SK-N-SH (cell line): ENCODE results near the gene AP5B1. TPM values are rescaled to one million over a fixed set of nuclear protein-coding genes. Genes with fewer than 3 reads are reported as not detected.

Experiments
- CTCF ChIA-PET: fragments of 300-600, 350-600 bp; formaldehyde crosslinking; extraction: SDS; loops from one replicate; lab custom pipeline; 2021; lab: Yijun Ruan, JAX
- POLR2A ChIA-PET: fragments of 350-600 bp; sonication (Branson Sonifier 250); formaldehyde crosslinking; extraction: SDS; loops from one replicate; lab custom pipeline; 2020; ENCODE audit warnings: antibody characterized with exemption, inconsistent platforms; lab: Yijun Ruan, JAX
- DNase-seq: peaks from one replicate; pipeline ENCODE4 v3.0.0; 2012
- H2AFZ ChIP-seq: fragments of 200-600 bp; sonication (generic); 2 replicates; pipeline ENCODE4 v1.8.1; 2016; ENCODE audit warnings: antibody characterized with exemption, mild to moderate bottlenecking, low read depth
- H3F3A ChIP-seq: fragments of 200-600 bp; sonication (generic); replicated peaks from 2 replicates; pipeline ENCODE3; 2016; ENCODE audit warnings: antibody characterized with exemption, mild to moderate bottlenecking; ENCODE audit not compliant: insufficient read depth
- H3K27ac ChIP-seq, 2 experiments: fragments of 200-500 bp in 1 of 2; fragments of 200-600 bp in 1 of 2; sonication (Bioruptor generic) in 1 of 2; sonication (generic), shearing (Covaris generic) in 1 of 2; 2 replicates each; pipeline versions ENCODE4 v1.5.1 to v1.6.1; 2014 to 2016; ENCODE audit warnings: low read depth in 2 of 2, inconsistent platforms in 1 of 2, low read length in 1 of 2, mild to moderate bottlenecking in 1 of 2, mixed read lengths in 1 of 2
- H3K27me3 ChIP-seq: fragments of 200-600 bp; sonication (generic), shearing (Covaris generic); 2 replicates; pipeline ENCODE4 v1.6.1; 2016; ENCODE audit warnings: mixed run types; ENCODE audit not compliant: insufficient read depth
- H3K36me3 ChIP-seq, 2 experiments: fragments of 200-500 bp in 1 of 2; fragments of 200-600 bp in 1 of 2; sonication (Bioruptor generic) in 1 of 2; sonication (generic) in 1 of 2; replicated peaks in 1 of 2; 2 replicates each; pipeline versions ENCODE3 to v1.5.1; 2014 to 2016; ENCODE audit warnings: low read length in 1 of 2, mild to moderate bottlenecking in 1 of 2; ENCODE audit not compliant: insufficient read depth in 2 of 2, control insufficient read depth in 1 of 2
- H3K4me1 ChIP-seq, 2 experiments: fragments of 200-500 bp in 1 of 2; fragments of 200-600 bp in 1 of 2; sonication (Bioruptor generic) in 1 of 2; sonication (generic), shearing (Covaris generic) in 1 of 2; 2 replicates each; pipeline versions ENCODE4 v1.5.1 to v1.6.1; 2014 to 2016; ENCODE audit warnings: low read depth in 1 of 2, low read length in 1 of 2, mixed run types in 1 of 2; ENCODE audit not compliant: insufficient read depth in 2 of 2, control insufficient read depth in 1 of 2
- H3K4me2 ChIP-seq: fragments of 200-600 bp; sonication (generic), shearing (Covaris generic); 2 replicates; pipeline ENCODE4 v1.6.1; 2017; ENCODE audit warnings: mixed run types
- H3K4me3 ChIP-seq, 2 experiments: fragments of 200-500 bp in 1 of 2; fragments of 200-600 bp in 1 of 2; sonication (Bioruptor generic) in 1 of 2; sonication (generic), shearing (Covaris generic) in 1 of 2; 2 replicates each; pipeline versions ENCODE4 v1.5.1 to v1.8.1; 2014 to 2016; ENCODE audit warnings: low read depth in 2 of 2, inconsistent platforms in 1 of 2, low read length in 1 of 2, mild to moderate bottlenecking in 1 of 2, mixed read lengths in 1 of 2, moderate library complexity in 1 of 2
- H3K79me2 ChIP-seq: fragments of 200-600 bp; sonication (generic); 2 replicates; pipeline ENCODE4 v1.8.1; 2017; ENCODE audit warnings: mild to moderate bottlenecking; ENCODE audit not compliant: insufficient read depth
- H3K9ac ChIP-seq: fragments of 200-600 bp; sonication (generic); 2 replicates; pipeline ENCODE4 v1.6.1; 2017; ENCODE audit warnings: mixed run types
- H3K9me2 ChIP-seq: fragments of 200-600 bp; sonication (generic); 2 replicates; pipeline ENCODE4 v1.6.1; 2017; ENCODE audit warnings: mixed run types
- H3K9me3 ChIP-seq: fragments of 200-600 bp; sonication (generic); 2 replicates; pipeline ENCODE4 v1.6.1; 2017; ENCODE audit warnings: mixed run types, mild to moderate bottlenecking, moderate library complexity
- H4K20me1 ChIP-seq: fragments of 200-600 bp; sonication (generic); 2 replicates; pipeline ENCODE4 v1.6.1; 2017; ENCODE audit warnings: mild to moderate bottlenecking, mixed run types; ENCODE audit not compliant: insufficient read depth
- CHD2 ChIP-seq: fragments of 150-350 bp; IDR thresholded peaks from 2 replicates; pipeline ENCODE4 v1.6.1; 2018; ENCODE audit warnings: low read length; ENCODE audit not compliant: partially characterized antibody
- ELF1 ChIP-seq: IDR thresholded peaks from 2 replicates; pipeline ENCODE4 v1.4.0; 2012
- EZH2phosphoT487 ChIP-seq: fragments of 200-600 bp; sonication (generic); IDR thresholded peaks from 2 replicates; pipeline ENCODE4 v1.6.1; 2017; ENCODE audit warnings: low read depth, mixed run types, mild to moderate bottlenecking, antibody characterized with exemption, moderate library complexity, borderline replicate concordance
- FOXJ3 ChIP-seq: sonication (generic); formaldehyde crosslinking; IDR thresholded peaks from 2 replicates; pipeline ENCODE4 v1.5.1; 2020; ENCODE audit warnings: mild to moderate bottlenecking, missing genetic modification reagents
- IRF3 ChIP-seq: fragments of 150-350 bp; IDR thresholded peaks from 2 replicates; pipeline ENCODE4 v1.6.1; 2016; ENCODE audit warnings: mild to moderate bottlenecking, low read depth, low read length
- MEF2A ChIP-seq: IDR thresholded peaks from 2 replicates; pipeline ENCODE4 v1.4.0; 2012; ENCODE audit warnings: low read depth, borderline replicate concordance
- NFIC ChIP-seq: IDR thresholded peaks from 2 replicates; pipeline ENCODE4 v1.4.0; 2012; ENCODE audit warnings: borderline replicate concordance
- PBX3 ChIP-seq: IDR thresholded peaks from 2 replicates; pipeline ENCODE4; 2012
- RCOR1 ChIP-seq: fragments of 150-350 bp; IDR thresholded peaks from 2 replicates; pipeline ENCODE4 v1.6.1; 2017; ENCODE audit warnings: antibody characterized with exemption, low read length
- REST ChIP-seq: IDR thresholded peaks from 2 replicates; pipeline ENCODE4 v1.6.1; 2012; ENCODE audit warnings: mild to moderate bottlenecking, low read depth, low read length, moderate library complexity
- RXRA ChIP-seq: IDR thresholded peaks from 2 replicates; pipeline ENCODE4 v1.4.0; 2012; ENCODE audit warnings: low read depth, mild to moderate bottlenecking, borderline replicate concordance
- SIN3A ChIP-seq: IDR thresholded peaks from 2 replicates; pipeline ENCODE4 v1.6.1; 2012; ENCODE audit warnings: low read depth, mild to moderate bottlenecking, low read length, moderate library complexity, borderline replicate concordance
- YY1 ChIP-seq: IDR thresholded peaks from 2 replicates; pipeline ENCODE4 v1.4.0; 2012; ENCODE audit warnings: low read depth, mild to moderate bottlenecking
- WGBS: methylation state at CpG from one replicate; pipeline ENCODE4 v1.1.6; 2017; ENCODE audit warnings: low lambda C conversion rate; 5-methylcytosine and 5-hydroxymethylcytosine counted together
- polyA plus RNA-seq, 3 experiments: library from polyadenylated mRNA; depleted of rRNA; stranded (reverse); fragments of >200 nt; gene quantifications; 2 replicates each; pipeline ENCODE4 v1.2.3, GENCODE V29; 2012

The AP5B1 gene
- polyA plus RNA-seq, 1 of the 3 experiments (the other 2 are of a cell fraction) = 3.8 TPM

- 55% methylated on average over 4 of the region's 4 CpGs for WGBS
- no peak overlapping the region for H3K4me3 ChIP-seq
- POLR2A ChIA-PET = no interaction called here
Observed at GRCh38 chr11:65829459-65829858, 48.7 kb upstream of the AP5B1 start.

More at GRCh38 chr11:65829459-65829858, 48.7 kb upstream of the AP5B1 start:
- H3K9me3 ChIP-seq = no peaks in the 10 kb centered on the region
- H3K9ac ChIP-seq = no peak overlapping the region
- H3K27ac ChIP-seq = no peak overlapping the region
- no peak for DNase-seq
- TF ChIP-seq MEF2A = no peak
- TF ChIP-seq IRF3 = no peak
- no peak for TF ChIP-seq YY1
- no peak for TF ChIP-seq RCOR1
- TF ChIP-seq FOXJ3 = no peak
- TF ChIP-seq CHD2 = no peak
- no peak for TF ChIP-seq PBX3
- TF ChIP-seq REST = no peak
- TF ChIP-seq RXRA = no peak
- no peak for TF ChIP-seq EZH2phosphoT487
- TF ChIP-seq ELF1 = no peak
- TF ChIP-seq NFIC = no peak
- TF ChIP-seq SIN3A = no peak
- H3K79me2 ChIP-seq = no peaks in the 10 kb centered on the region
- no peaks in the 10 kb centered on the region for H3K36me3 ChIP-seq
- peaks cover 10% of the 10 kb centered on the region for H3F3A ChIP-seq
- no peaks in the 10 kb centered on the region for H3K27me3 ChIP-seq
- H4K20me1 ChIP-seq = no peaks in the 10 kb centered on the region
- CTCF ChIA-PET = interaction anchor here (0.7 to 3.9 kb wide), 6 partner anchors 12 to 1061 kb away, joined by 3 to 33 read pairs (median 4); partner anchors contain the start of genes AP5B1 and MUS81
- no peak overlapping the region for H3K4me2 ChIP-seq
- H3K9me2 ChIP-seq = no peaks in the 10 kb centered on the region
- peaks cover 0 to 7% of the 10 kb centered on the region in 2 experiments; a peak in 1 of 4 replicates for H3K4me1 ChIP-seq
- H2AFZ ChIP-seq = no peak overlapping the region
